ENCODE measurements around the gene FGF11. TPM values are rescaled to one million over a fixed set of nuclear protein-coding genes. Genes with fewer than 3 reads are reported as not detected.
"Not testable (repeated sequence)": the region's sequence is repeated elsewhere in the genome, so short reads cannot be mapped to it uniquely, and the experiment has no call there.

Gene FGF11
- total and polyA plus RNA-seq, 2 donors from 2014 or later, result 1.4 to 7.7 TPM

DNA sequence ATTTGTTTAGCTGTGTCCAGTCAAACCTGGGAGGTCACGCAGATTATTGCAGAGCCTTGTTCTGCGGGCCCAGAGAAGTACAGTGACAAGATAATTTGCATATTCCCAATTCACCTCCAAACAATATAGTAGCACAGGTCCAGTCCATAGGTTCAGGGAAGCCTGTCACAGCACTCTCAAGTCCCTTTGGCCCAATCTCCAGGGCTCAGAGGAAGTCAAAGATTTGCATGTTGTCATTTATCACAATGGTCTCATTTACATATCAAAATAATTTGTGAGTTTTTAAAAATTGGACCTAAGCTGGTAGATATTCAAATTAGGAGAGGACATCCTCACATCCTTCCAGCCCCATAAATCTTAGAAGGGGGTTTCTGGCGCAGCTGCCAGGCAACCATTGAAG, 28.2 kb downstream of the FGF11 start:
- FAIRE-seq, result no peak
- Histone ChIP-seq H3K9me3 (ENCODE audit: control insufficient read depth in 2 of 3, insufficient read depth in 1 of 3, low read length in 3 of 3) (no peaks in the 10 kb centered on the region), H3K4me3 (ENCODE audit: low read length in 3 of 3) (no peak overlapping the region), H3K9ac (ENCODE audit: low read length in 3 of 3) (no peak overlapping the region), H3K4me1 (ENCODE audit: control insufficient read depth in 2 of 3, insufficient read depth in 2 of 3, low read depth in 1 of 3, low read length in 3 of 3) (peaks cover 0 to 6% (median 4%) of the 10 kb centered on the region in 3 donors), H3K27ac (ENCODE audit: low read depth in 2 of 2, low read length in 2 of 2) (peak overlapping the region; percentile 55 to 65), H3K27me3 (ENCODE audit: control insufficient read depth, insufficient read depth, low read length) (no peaks in the 10 kb centered on the region), H3K36me3 (ENCODE audit: control insufficient read depth in 2 of 3, insufficient read depth in 3 of 3, low read length in 3 of 3) (peaks cover 0 to 9% (median 5%) of the 10 kb centered on the region in 3 donors)
- TF ChIP-seq, protein P1, sequence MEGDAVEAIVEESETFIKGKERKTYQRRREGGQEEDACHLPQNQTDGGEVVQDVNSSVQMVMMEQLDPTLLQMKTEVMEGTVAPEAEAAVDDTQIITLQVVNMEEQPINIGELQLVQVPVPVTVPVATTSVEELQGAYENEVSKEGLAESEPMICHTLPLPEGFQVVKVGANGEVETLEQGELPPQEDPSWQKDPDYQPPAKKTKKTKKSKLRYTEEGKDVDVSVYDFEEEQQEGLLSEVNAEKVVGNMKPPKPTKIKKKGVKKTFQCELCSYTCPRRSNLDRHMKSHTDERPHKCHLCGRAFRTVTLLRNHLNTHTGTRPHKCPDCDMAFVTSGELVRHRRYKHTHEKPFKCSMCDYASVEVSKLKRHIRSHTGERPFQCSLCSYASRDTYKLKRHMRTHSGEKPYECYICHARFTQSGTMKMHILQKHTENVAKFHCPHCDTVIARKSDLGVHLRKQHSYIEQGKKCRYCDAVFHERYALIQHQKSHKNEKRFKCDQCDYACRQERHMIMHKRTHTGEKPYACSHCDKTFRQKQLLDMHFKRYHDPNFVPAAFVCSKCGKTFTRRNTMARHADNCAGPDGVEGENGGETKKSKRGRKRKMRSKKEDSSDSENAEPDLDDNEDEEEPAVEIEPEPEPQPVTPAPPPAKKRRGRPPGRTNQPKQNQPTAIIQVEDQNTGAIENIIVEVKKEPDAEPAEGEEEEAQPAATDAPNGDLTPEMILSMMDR (IDR thresholded peaks at IDR 0.05; ENCODE audit: borderline replicate concordance, extremely low read depth, insufficient read depth), result no peak
- no peak for DNase-seq
- intact Hi-C loops (cut with DNase I), result no loop called here

DNA sequence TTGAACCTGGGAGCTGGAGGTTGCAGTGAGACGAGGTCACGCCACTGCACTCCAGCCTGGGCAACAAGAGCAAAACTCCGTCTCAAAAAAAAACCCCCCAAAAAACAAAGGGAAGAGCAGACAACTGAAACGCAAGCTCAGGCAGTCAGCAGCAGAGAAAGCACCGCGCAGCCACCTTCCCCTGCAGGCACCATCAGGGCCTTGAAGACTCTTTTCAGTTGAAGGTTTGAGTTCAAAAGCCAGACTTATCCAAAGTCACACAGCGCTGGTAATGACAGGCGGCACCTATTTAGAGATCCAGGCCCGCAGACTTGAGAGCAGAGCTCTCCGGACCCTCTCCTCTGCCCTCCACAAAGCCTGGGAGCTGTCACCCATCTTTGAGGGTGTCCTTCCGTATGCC, 29.0 kb downstream of the FGF11 start:
- H3K4me1 ChIP-seq (ENCODE audit: control insufficient read depth in 2 of 3, insufficient read depth in 2 of 3, low read depth in 1 of 3, low read length in 3 of 3), result peaks cover 0 to 6% (median 4%) of the 10 kb centered on the region in 3 donors
- no peaks in the 10 kb centered on the region for H3K27me3 ChIP-seq (ENCODE audit: control insufficient read depth, insufficient read depth, low read length)
- peaks cover 0 to 6% (median 5%) of the 10 kb centered on the region in 3 donors for H3K36me3 ChIP-seq (ENCODE audit: control insufficient read depth in 2 of 3, insufficient read depth in 3 of 3, low read length in 3 of 3)
- TF ChIP-seq, protein P1 (IDR thresholded peaks at IDR 0.05; ENCODE audit: borderline replicate concordance, extremely low read depth, insufficient read depth), result no peak
- no peaks in the 10 kb centered on the region for H3K9me3 ChIP-seq (ENCODE audit: control insufficient read depth in 2 of 3, insufficient read depth in 1 of 3, low read length in 3 of 3)
- no peak overlapping the region for H3K27ac ChIP-seq (ENCODE audit: low read depth in 2 of 2, low read length in 2 of 2)
- no peak overlapping the region for H3K4me3 ChIP-seq (ENCODE audit: low read length in 3 of 3)
- intact Hi-C loops (cut with DNase I), result no loop called here
- DNase-seq, result no peak
- no peak overlapping the region for H3K9ac ChIP-seq (ENCODE audit: low read length in 3 of 3)
- no peak for FAIRE-seq

DNA sequence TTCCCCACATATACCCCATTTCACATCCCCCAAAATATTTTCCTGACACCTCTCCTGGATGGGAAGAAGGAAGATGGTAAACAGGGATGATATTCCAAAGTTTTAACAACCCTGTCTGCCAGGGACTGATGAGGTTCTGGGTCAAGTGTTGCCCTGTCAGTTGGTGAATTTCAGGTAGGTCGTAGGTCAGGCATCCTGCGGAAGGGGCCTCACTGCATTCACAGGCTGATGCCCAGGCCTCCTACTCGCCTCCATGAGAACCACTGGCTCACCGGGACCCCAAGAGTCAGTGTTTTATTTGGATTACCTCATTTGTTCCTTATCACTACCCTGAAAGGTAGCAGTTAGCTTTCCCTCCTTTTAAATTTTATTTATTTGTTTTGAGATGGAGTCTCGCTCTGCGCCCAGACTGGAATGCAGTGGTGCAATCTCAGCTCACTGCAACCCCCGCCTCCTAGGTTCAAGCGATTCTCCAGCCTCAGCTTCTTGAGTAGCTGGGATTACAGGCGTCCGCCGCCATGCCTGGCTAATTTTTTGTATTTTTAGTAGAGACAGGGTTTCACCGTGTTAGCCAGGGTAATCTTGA, 29.6 kb downstream of the FGF11 start:
- DNase-seq (peak; percentile 43 to 83 (median 69)), FAIRE-seq (no peak)
- no peak overlapping the region for H3K4me3 ChIP-seq (ENCODE audit: low read length in 3 of 3)
- intact Hi-C loops (cut with DNase I), result no loop called here
- peaks cover 0 to 6% (median 4%) of the 10 kb centered on the region in 3 donors for H3K4me1 ChIP-seq (ENCODE audit: control insufficient read depth in 2 of 3, insufficient read depth in 2 of 3, low read depth in 1 of 3, low read length in 3 of 3)
- H3K9ac ChIP-seq (ENCODE audit: low read length in 3 of 3), result no peak overlapping the region
- H3K27me3 ChIP-seq (ENCODE audit: control insufficient read depth, insufficient read depth, low read length), result no peaks in the 10 kb centered on the region
- no peaks in the 10 kb centered on the region for H3K9me3 ChIP-seq (ENCODE audit: control insufficient read depth in 2 of 3, insufficient read depth in 1 of 3, low read length in 3 of 3)
- peaks cover 0 to 5% (median 2%) of the 10 kb centered on the region in 3 donors for H3K36me3 ChIP-seq (ENCODE audit: control insufficient read depth in 2 of 3, insufficient read depth in 3 of 3, low read length in 3 of 3)
- no peak overlapping the region for H3K27ac ChIP-seq (ENCODE audit: low read depth in 2 of 2, low read length in 2 of 2)
- TF ChIP-seq, protein P1 (IDR thresholded peaks at IDR 0.05; ENCODE audit: borderline replicate concordance, extremely low read depth, insufficient read depth), result no peak

DNA sequence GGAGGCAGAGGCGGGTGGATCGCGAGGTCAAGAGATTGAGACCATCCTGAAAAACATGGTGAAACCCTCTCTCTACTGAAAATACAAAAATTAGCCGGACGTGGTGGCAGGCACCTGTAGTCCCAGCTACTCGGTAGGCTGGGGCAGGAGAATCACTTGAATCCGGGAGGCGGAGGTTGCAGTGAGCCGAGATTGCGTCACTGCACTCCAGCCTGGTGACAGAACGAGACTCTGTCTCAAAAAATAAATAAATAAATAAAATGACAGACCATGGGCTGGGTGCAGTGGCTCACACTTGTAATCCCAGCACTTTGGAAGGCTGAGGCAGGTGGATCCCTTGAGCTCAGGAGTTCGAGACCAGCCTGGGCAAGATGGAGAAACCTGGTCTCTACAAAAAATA, 30.5 kb downstream of the FGF11 start:
- peak in 1 of 5 donors; percentile 23 for DNase-seq
- FAIRE-seq; intact Hi-C loops (cut with DNase I); H3K9me3 ChIP-seq (ENCODE audit: control insufficient read depth in 2 of 3, insufficient read depth in 1 of 3, low read length in 3 of 3); H3K27me3 ChIP-seq (ENCODE audit: control insufficient read depth, insufficient read depth, low read length); H3K36me3 ChIP-seq (ENCODE audit: control insufficient read depth in 2 of 3, insufficient read depth in 3 of 3, low read length in 3 of 3); H3K27ac ChIP-seq (ENCODE audit: low read depth in 2 of 2, low read length in 2 of 2); H3K9ac ChIP-seq (ENCODE audit: low read length in 3 of 3); H3K4me3 ChIP-seq (ENCODE audit: low read length in 3 of 3); H3K4me1 ChIP-seq (ENCODE audit: control insufficient read depth in 2 of 3, insufficient read depth in 2 of 3, low read depth in 1 of 3, low read length in 3 of 3): not testable (repeated sequence)

DNA sequence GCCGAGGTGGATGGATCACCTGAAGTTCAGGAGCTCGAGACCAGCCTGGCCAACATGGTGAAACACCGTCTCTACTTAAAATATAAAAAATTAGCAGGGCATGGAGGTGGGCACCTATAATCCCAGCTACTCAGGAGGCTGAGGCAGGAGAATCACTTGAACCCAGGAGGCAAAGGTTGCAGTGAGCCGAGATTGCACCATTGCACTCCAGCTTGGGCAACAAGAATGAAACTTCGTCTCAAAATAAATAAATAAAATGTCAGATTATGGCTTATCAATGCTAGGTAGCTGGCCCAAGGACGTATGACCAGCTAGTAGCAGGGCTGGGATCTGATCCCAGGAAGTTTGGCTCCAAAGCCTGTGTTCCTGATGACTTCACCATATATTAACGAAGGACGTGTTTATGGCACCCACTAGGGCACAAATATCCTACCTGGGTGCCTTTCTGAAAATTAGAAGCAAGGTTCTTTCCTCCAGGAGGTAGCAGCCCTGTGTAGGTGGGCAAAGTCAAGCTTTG, 31.2 kb downstream of the FGF11 start:
- intact Hi-C loops (cut with DNase I); H3K9ac ChIP-seq (ENCODE audit: low read length in 3 of 3); H3K27me3 ChIP-seq (ENCODE audit: control insufficient read depth, insufficient read depth, low read length); H3K4me3 ChIP-seq (ENCODE audit: low read length in 3 of 3); H3K27ac ChIP-seq (ENCODE audit: low read depth in 2 of 2, low read length in 2 of 2); H3K36me3 ChIP-seq (ENCODE audit: control insufficient read depth in 2 of 3, insufficient read depth in 3 of 3, low read length in 3 of 3); H3K9me3 ChIP-seq (ENCODE audit: control insufficient read depth in 2 of 3, insufficient read depth in 1 of 3, low read length in 3 of 3); FAIRE-seq; H3K4me1 ChIP-seq (ENCODE audit: control insufficient read depth in 2 of 3, insufficient read depth in 2 of 3, low read depth in 1 of 3, low read length in 3 of 3): not testable (repeated sequence)
- peak in 1 of 5 donors; percentile 8 for DNase-seq

All from kidney (tissue), 14 donors.